ENCODE results near the gene ANKS1B.
"Not testable (repeated sequence)": the region's sequence is repeated elsewhere in the genome, so short reads cannot be mapped to it uniquely, and the experiment has no call there.

ANKS1B gene

DNA sequence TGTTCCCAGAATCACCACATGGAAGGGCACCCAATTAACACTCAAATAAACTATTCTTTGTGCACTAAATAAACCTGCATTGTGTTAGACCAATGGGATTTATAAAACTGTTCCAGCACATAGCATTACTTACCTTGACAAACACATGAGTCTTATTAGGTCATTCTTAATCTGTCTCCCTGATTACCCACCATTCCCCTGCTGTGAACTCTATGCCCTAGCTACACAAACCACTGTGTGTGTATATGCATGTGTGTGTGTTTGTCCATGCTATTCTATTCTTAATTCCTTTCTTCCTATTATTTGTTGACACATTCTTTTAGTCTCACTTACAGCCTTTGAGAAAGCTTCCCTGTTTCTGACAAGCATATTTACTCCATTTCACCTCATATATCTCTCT is 640.8 kb downstream of the ANKS1B start:
- Histone ChIP-seq H3K36me3 (ENCODE audit: control insufficient read depth in 2 of 2, insufficient read depth in 2 of 2, low read length in 2 of 2) (no peaks in the 10 kb centered on the region), H3K9me3 (ENCODE audit: control insufficient read depth in 2 of 2, low read length in 2 of 2) (peaks cover 0 to 3% of the 10 kb centered on the region in 2 donors), H3K4me3 (ENCODE audit: low read length in 2 of 2) (no peak overlapping the region), H3K27ac (ENCODE audit: low read depth in 2 of 2, low read length in 2 of 2) (no peak overlapping the region), H3K4me1 (ENCODE audit: control insufficient read depth in 2 of 2, insufficient read depth in 2 of 2, low read length in 2 of 2) (no peaks in the 10 kb centered on the region), H3K9ac (ENCODE audit: low read depth in 1 of 2, low read length in 2 of 2) (no peak overlapping the region), H3K27me3 (ENCODE audit: control insufficient read depth in 2 of 2, insufficient read depth in 2 of 2, low read length in 2 of 2) (no peaks in the 10 kb centered on the region)

DNA sequence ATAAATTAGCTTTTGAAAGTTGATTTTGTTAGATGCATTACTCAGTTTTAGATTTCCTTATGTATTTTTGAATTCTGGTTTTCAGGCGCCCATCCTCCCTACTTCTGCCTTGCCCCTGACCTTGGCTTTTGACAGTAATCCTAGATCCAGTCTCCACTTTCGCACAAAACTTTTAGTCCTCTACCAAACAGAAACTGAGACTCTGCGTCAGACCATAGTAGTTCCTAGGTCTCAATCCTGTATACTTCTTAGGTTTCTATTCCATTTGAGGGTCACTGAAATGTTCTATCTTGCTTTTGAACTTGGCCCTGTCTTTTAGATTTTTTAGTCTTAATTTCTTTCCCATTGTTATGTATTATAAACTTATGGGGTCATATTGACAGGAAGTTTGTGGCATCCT is 645.1 kb downstream of the ANKS1B start:
- H3K27me3 ChIP-seq (ENCODE audit: control insufficient read depth in 2 of 2, insufficient read depth in 2 of 2, low read length in 2 of 2): no peaks in the 10 kb centered on the region
- peaks cover 0 to 5% of the 10 kb centered on the region in 2 donors for H3K9me3 ChIP-seq (ENCODE audit: control insufficient read depth in 2 of 2, low read length in 2 of 2)
- no peak overlapping the region for H3K27ac ChIP-seq (ENCODE audit: low read depth in 2 of 2, low read length in 2 of 2)
- no peaks in the 10 kb centered on the region for H3K36me3 ChIP-seq (ENCODE audit: control insufficient read depth in 2 of 2, insufficient read depth in 2 of 2, low read length in 2 of 2)
- H3K9ac ChIP-seq (ENCODE audit: low read depth in 1 of 2, low read length in 2 of 2): no peak overlapping the region
- no peak overlapping the region for H3K4me3 ChIP-seq (ENCODE audit: low read length in 2 of 2)
- no peaks in the 10 kb centered on the region for H3K4me1 ChIP-seq (ENCODE audit: control insufficient read depth in 2 of 2, insufficient read depth in 2 of 2, low read length in 2 of 2)

DNA sequence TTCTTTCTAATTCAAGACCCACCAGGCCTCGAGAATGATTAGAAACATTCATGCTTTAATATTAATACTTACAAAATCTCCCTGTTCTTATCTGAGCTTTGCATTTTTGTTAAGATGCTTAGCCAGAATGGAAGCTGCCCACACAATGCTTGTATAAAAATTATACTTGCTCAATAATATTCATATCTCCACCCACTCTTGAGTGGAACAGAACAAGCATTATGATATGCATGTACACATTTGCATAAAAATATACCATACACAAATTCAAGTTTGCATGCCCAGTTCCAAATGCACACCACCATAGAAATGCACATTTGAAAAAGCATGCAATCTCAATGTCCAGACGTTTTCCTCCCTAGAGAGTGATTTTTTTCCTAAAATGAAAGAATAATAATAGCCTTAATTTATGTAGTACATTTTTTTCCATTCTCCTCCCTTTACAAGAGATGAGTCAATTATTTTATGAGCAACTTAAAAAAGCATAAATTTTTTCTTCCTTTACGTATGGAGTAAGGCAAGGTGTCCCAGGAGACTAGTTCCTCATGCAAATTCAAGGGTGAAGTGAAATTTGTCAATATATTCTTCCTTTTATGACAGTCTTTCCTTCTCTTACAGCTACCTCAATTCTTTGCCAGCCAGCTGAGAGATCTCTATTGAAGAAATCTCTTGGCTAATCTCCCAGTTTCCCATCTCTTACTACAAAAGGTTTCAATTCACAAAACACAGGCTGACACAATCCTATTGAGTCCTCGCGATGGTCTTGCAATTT is 650.3 kb downstream of the ANKS1B start:
- Histone ChIP-seq H3K9me3 (ENCODE audit: control insufficient read depth in 2 of 2, low read length in 2 of 2) (peaks cover 0 to 5% of the 10 kb centered on the region in 2 donors), H3K36me3 (ENCODE audit: control insufficient read depth in 2 of 2, insufficient read depth in 2 of 2, low read length in 2 of 2) (no peaks in the 10 kb centered on the region), H3K4me3 (ENCODE audit: low read length in 2 of 2) (no peak overlapping the region), H3K9ac (ENCODE audit: low read depth in 1 of 2, low read length in 2 of 2) (no peak overlapping the region), H3K4me1 (ENCODE audit: control insufficient read depth in 2 of 2, insufficient read depth in 2 of 2, low read length in 2 of 2) (no peaks in the 10 kb centered on the region), H3K27me3 (ENCODE audit: control insufficient read depth in 2 of 2, insufficient read depth in 2 of 2, low read length in 2 of 2) (no peaks in the 10 kb centered on the region), H3K27ac (ENCODE audit: low read depth in 2 of 2, low read length in 2 of 2) (no peak overlapping the region)

DNA sequence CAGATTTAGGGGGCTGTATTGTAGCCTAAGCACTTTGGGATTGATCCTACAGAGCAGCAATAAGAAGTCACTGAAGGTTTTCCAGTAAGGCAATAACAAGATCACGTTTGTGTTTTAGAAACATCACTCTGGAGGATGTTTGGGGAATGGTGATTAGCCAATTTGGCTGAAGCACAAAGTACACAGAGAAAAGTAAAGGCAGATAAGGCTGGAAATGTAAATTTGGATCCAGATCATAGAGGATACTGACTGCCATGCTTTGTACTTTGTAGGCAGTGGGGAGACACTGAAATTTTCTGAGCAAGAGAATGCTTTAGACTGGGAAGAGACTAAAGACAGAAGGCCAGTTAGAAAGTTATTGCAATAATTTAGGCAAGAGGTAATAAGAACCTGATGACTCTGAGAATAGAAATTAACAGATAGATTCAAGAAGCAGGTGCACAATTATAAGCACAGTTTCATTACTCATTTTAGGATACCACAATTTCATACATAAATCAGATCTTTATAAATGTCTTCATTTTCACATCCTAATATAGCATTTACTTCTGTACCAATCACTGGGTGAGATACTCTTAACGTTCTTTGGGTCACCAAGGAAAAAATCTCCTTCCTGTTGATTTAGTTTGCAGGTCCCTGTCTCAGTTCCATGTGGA is 651.7 kb downstream of the ANKS1B start:
- H3K9ac ChIP-seq (ENCODE audit: low read depth in 1 of 2, low read length in 2 of 2): no peak overlapping the region
- no peaks in the 10 kb centered on the region for H3K9me3 ChIP-seq (ENCODE audit: control insufficient read depth in 2 of 2, low read length in 2 of 2)
- H3K27me3 ChIP-seq (ENCODE audit: control insufficient read depth in 2 of 2, insufficient read depth in 2 of 2, low read length in 2 of 2): no peaks in the 10 kb centered on the region
- H3K4me3 ChIP-seq (ENCODE audit: low read length in 2 of 2): no peak overlapping the region
- no peaks in the 10 kb centered on the region for H3K36me3 ChIP-seq (ENCODE audit: control insufficient read depth in 2 of 2, insufficient read depth in 2 of 2, low read length in 2 of 2)
- H3K4me1 ChIP-seq (ENCODE audit: control insufficient read depth in 2 of 2, insufficient read depth in 2 of 2, low read length in 2 of 2): no peaks in the 10 kb centered on the region
- no peak overlapping the region for H3K27ac ChIP-seq (ENCODE audit: low read depth in 2 of 2, low read length in 2 of 2)

DNA sequence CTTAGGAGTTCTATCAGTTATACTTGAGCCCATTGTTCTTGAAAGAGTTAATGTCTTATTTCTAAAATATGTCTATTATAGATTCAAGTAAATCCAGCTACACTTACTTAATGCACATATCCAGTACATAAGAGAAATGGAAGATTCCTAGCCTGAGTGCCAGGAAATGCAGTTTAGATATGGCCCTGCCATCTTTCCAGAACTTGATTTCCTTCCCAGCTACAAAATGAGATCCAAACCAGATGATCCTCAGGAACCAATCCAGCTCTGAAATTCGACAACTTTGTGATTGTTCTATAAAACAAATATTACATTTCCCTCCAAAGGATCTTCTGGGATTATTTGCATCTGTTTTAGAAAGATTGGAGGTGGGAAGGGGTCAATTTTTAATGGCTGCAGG is 654.5 kb downstream of the ANKS1B start:
- no peak overlapping the region for H3K4me3 ChIP-seq (ENCODE audit: low read length in 2 of 2)
- H3K36me3 ChIP-seq (ENCODE audit: control insufficient read depth in 2 of 2, insufficient read depth in 2 of 2, low read length in 2 of 2): no peaks in the 10 kb centered on the region
- H3K27me3 ChIP-seq (ENCODE audit: control insufficient read depth in 2 of 2, insufficient read depth in 2 of 2, low read length in 2 of 2): no peaks in the 10 kb centered on the region
- no peaks in the 10 kb centered on the region for H3K9me3 ChIP-seq (ENCODE audit: control insufficient read depth in 2 of 2, low read length in 2 of 2)
- H3K4me1 ChIP-seq (ENCODE audit: control insufficient read depth in 2 of 2, insufficient read depth in 2 of 2, low read length in 2 of 2): no peaks in the 10 kb centered on the region
- no peak overlapping the region for H3K27ac ChIP-seq (ENCODE audit: low read depth in 2 of 2, low read length in 2 of 2)
- H3K9ac ChIP-seq (ENCODE audit: low read depth in 1 of 2, low read length in 2 of 2): no peak overlapping the region

DNA sequence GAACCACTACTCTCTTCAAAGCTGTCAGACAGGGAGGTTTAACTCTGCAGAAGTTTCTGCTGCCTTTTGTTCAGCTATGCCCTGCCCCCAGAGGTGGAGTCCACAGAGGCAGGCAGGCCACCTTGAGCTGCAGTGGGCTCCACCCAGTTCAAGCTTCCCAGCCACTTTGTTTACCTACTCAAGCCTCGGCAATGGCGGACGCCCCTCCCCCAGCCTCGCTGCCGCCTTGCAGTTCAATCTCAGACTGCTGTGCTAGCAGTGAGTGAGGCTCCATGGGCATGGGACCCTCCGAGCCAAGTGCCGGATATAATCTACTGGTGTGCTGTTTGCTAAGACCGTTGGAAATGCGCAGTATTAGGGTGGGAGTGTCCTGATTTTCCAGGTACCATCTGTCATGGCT is 663.5 kb downstream of the ANKS1B start:
- not testable (repeated sequence) for H3K27ac ChIP-seq (ENCODE audit: low read depth in 2 of 2, low read length in 2 of 2); H3K4me3 ChIP-seq (ENCODE audit: low read length in 2 of 2); H3K4me1 ChIP-seq (ENCODE audit: control insufficient read depth in 2 of 2, insufficient read depth in 2 of 2, low read length in 2 of 2); H3K27me3 ChIP-seq (ENCODE audit: control insufficient read depth in 2 of 2, insufficient read depth in 2 of 2, low read length in 2 of 2); H3K9me3 ChIP-seq (ENCODE audit: control insufficient read depth in 2 of 2, low read length in 2 of 2); H3K9ac ChIP-seq (ENCODE audit: low read depth in 1 of 2, low read length in 2 of 2); H3K36me3 ChIP-seq (ENCODE audit: control insufficient read depth in 2 of 2, insufficient read depth in 2 of 2, low read length in 2 of 2)

DNA sequence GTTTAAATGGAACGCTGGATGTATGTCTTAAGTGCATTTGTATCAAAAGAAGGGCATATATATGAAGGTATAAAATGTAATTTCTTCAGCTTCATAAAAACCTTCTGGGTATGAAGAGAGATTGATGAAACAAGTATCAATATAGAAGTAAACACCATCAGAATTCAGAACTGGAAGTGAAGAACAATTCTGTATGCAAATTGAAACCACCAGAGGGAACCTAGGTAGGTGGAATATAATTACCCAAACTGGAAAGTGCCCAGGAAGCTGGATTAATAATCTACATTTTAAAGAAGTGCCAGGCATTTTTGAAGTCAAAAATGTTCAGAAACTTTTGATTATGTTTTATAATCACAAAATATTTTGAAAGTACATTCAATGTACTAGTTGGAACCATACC is 673.4 kb downstream of the ANKS1B start:
- H3K9me3 ChIP-seq (ENCODE audit: control insufficient read depth in 2 of 2, low read length in 2 of 2): peaks cover 2 to 4% of the 10 kb centered on the region in 2 donors
- H3K9ac ChIP-seq (ENCODE audit: low read depth in 1 of 2, low read length in 2 of 2): no peak overlapping the region
- H3K4me3 ChIP-seq (ENCODE audit: low read length in 2 of 2): no peak overlapping the region
- H3K36me3 ChIP-seq (ENCODE audit: control insufficient read depth in 2 of 2, insufficient read depth in 2 of 2, low read length in 2 of 2): no peaks in the 10 kb centered on the region
- no peak overlapping the region for H3K27ac ChIP-seq (ENCODE audit: low read depth in 2 of 2, low read length in 2 of 2)
- no peaks in the 10 kb centered on the region for H3K27me3 ChIP-seq (ENCODE audit: control insufficient read depth in 2 of 2, insufficient read depth in 2 of 2, low read length in 2 of 2)
- no peaks in the 10 kb centered on the region for H3K4me1 ChIP-seq (ENCODE audit: control insufficient read depth in 2 of 2, insufficient read depth in 2 of 2, low read length in 2 of 2)

DNA sequence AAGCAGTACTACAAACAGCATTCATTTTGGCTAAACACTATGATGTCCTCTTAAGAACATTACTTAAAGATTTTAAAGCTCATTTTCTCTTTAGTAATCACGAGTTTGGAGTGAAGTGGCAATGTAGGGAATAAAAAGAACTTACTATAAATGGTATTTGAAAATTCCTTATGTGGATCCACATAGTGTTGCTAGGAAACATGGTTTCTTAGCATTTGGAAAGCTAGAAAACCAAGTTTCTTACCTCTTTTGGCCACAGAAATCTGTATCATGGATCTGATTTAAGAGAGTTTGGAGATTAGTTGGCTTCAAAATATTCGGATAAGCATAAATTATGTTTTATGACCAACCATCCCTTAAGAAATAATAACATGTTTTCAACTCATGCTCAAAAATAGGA is 674.9 kb downstream of the ANKS1B start:
- no peaks in the 10 kb centered on the region for H3K36me3 ChIP-seq (ENCODE audit: control insufficient read depth in 2 of 2, insufficient read depth in 2 of 2, low read length in 2 of 2)
- H3K9ac ChIP-seq (ENCODE audit: low read depth in 1 of 2, low read length in 2 of 2): no peak overlapping the region
- no peak overlapping the region for H3K4me3 ChIP-seq (ENCODE audit: low read length in 2 of 2)
- H3K27me3 ChIP-seq (ENCODE audit: control insufficient read depth in 2 of 2, insufficient read depth in 2 of 2, low read length in 2 of 2): no peaks in the 10 kb centered on the region
- H3K4me1 ChIP-seq (ENCODE audit: control insufficient read depth in 2 of 2, insufficient read depth in 2 of 2, low read length in 2 of 2): no peaks in the 10 kb centered on the region
- peaks cover 2 to 4% of the 10 kb centered on the region in 2 donors for H3K9me3 ChIP-seq (ENCODE audit: control insufficient read depth in 2 of 2, low read length in 2 of 2)
- H3K27ac ChIP-seq (ENCODE audit: low read depth in 2 of 2, low read length in 2 of 2): no peak overlapping the region

DNA sequence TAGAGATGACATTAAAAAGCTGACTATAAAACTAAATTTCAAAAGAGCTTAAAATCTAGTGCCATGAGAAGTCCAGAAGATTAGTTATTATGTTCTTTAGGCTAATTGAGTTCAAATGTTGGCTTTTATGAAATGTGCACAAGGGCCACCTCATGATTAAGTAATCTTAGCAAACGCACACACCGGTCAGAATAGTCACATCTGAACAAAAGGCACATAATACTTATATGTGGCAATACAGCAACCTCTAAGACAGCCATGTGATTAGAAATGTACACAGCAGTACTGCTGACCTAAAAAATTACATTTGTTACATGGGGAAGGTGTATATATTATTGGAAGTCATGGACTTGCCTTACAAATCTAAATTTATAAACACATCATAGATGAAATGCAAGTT is 681.9 kb downstream of the ANKS1B start:
- Histone ChIP-seq H3K36me3 (ENCODE audit: control insufficient read depth in 2 of 2, insufficient read depth in 2 of 2, low read length in 2 of 2) (no peaks in the 10 kb centered on the region), H3K27me3 (ENCODE audit: control insufficient read depth in 2 of 2, insufficient read depth in 2 of 2, low read length in 2 of 2) (no peaks in the 10 kb centered on the region), H3K4me1 (ENCODE audit: control insufficient read depth in 2 of 2, insufficient read depth in 2 of 2, low read length in 2 of 2) (no peaks in the 10 kb centered on the region)

DNA sequence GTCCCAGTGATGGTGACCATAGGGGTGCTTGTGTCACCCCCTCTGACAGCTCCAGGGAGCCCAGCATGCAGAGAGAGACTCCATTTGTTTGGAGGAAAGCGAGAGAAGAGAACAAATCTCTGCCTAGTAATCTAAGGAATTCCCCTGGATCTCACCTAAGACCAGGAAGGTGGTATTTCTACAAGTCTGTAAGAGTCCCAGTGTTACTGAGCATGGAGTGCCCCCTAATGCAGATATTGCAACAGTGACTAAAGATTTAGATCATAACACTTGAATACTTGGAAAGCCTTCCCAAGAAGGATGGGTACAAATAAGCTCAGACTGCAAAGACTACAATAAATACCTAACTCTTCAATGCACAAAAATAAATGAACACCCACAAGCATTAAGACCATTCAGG is 697.6 kb downstream of the ANKS1B start:
- Histone ChIP-seq H3K27ac (ENCODE audit: low read depth in 2 of 2, low read length in 2 of 2) (no peak overlapping the region), H3K36me3 (ENCODE audit: control insufficient read depth in 2 of 2, insufficient read depth in 2 of 2, low read length in 2 of 2) (no peaks in the 10 kb centered on the region), H3K4me1 (ENCODE audit: control insufficient read depth in 2 of 2, insufficient read depth in 2 of 2, low read length in 2 of 2) (no peaks in the 10 kb centered on the region), H3K9ac (ENCODE audit: low read depth in 1 of 2, low read length in 2 of 2) (no peak overlapping the region), H3K9me3 (ENCODE audit: control insufficient read depth in 2 of 2, low read length in 2 of 2) (peaks cover 0 to 5% of the 10 kb centered on the region in 2 donors), H3K27me3 (ENCODE audit: control insufficient read depth in 2 of 2, insufficient read depth in 2 of 2, low read length in 2 of 2) (no peaks in the 10 kb centered on the region), H3K4me3 (ENCODE audit: low read length in 2 of 2) (no peak overlapping the region)

More for the DNA sequence above, 681.9 kb downstream of the ANKS1B start:
- peaks cover 0 to 2% of the 10 kb centered on the region in 2 donors for H3K9me3 ChIP-seq (ENCODE audit: control insufficient read depth in 2 of 2, low read length in 2 of 2)
- H3K4me3 ChIP-seq (ENCODE audit: low read length in 2 of 2): no peak overlapping the region
- no peak overlapping the region for H3K9ac ChIP-seq (ENCODE audit: low read depth in 1 of 2, low read length in 2 of 2)
- no peak overlapping the region for H3K27ac ChIP-seq (ENCODE audit: low read depth in 2 of 2, low read length in 2 of 2)

All from mucosa of rectum (tissue), 2 donors.